HT1080 (cell line): ENCODE data around the gene TMEM119. TPM values are rescaled to one million over a fixed set of nuclear protein-coding genes. Genes with fewer than 3 reads are reported as not detected.
"Not testable (repeated sequence)": the region's sequence is repeated elsewhere in the genome, so short reads cannot be mapped to it uniquely, and the experiment has no call there.

Experiments used
- DNase-seq: peaks from one replicate; pipeline ENCODE4 v3.0.0-alpha.2; 2015; ENCODE audit warnings: low read depth
- total RNA-seq: library from RNA; depleted of rRNA; stranded (reverse); fragments of >200 nt; shearing (Covaris generic); gene quantifications from 2 replicates; pipeline ENCODE4 v1.2.3, GENCODE V29; 2014

Gene TMEM119
- total RNA-seq, 1 experiment from 2014 or later: 0.23 TPM

DNA sequence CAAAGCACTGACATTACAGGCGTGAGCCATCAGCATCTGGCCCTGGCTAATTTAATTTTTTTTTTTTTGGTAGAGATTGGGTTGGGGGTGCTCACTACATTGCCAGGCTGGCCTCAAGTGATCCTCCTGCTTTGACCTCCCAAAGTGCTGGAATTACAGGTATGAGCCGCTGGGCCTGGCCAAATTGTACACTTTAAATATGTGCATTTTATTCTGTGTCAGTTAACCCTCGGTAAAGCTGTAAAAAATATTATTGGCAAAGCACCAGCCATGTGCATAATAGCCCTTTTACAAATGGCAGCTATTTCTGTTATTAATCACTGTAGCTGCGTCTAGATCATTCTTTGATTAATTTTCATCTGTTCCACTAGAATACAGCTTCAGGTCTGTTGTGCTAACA lies 12.0 kb downstream of the TMEM119 start:
- no peak for DNase-seq

DNA sequence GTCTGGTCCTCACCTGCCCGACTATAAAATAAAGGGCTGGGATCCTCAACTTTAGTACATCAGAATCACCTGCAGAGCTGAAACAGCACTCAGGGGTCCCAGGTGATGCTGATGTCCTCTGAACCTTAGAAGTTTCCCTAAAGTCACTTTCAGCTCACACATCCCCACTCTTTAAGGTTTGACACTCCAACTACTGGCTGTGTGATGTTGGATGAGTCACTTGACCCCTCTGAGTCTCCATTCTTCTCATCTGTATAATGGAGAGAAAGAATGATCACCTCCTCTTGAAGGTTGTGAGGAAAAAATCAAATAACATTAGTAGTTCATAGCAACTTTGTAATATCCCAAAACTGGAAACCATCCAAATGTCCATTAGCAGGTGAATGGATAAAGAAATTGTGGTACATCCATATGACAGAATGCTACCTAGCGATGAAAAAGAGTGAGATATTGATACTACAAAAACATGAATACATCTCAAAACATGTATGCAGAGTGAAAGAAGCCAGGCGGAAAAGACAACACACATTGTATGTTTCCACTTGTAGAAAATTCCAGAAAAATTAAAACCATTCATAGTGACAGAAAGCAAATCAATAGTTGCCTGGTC lies 13.3 kb downstream of the TMEM119 start:
- DNase-seq: no peak

DNA sequence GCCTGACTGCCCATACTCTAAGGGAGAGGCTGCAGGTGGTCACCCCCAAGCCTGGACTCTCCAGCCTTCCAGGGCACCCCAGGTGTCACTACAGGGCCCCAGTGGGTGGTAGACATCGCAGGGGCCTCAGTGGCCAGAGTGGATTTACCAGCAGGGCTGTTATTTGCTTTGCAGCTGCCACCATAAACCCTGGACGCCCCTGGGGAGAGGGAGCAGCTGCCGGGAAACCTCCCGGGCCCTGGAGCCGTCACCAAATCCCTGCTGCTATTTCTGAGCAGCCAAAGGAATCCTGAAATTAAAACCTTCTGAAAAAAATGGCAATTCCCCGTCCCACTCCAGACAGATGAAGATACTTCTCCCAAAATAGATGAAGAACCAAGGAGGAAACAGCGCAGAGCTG lies 13.9 kb downstream of the TMEM119 start:
- no peak for DNase-seq

DNA sequence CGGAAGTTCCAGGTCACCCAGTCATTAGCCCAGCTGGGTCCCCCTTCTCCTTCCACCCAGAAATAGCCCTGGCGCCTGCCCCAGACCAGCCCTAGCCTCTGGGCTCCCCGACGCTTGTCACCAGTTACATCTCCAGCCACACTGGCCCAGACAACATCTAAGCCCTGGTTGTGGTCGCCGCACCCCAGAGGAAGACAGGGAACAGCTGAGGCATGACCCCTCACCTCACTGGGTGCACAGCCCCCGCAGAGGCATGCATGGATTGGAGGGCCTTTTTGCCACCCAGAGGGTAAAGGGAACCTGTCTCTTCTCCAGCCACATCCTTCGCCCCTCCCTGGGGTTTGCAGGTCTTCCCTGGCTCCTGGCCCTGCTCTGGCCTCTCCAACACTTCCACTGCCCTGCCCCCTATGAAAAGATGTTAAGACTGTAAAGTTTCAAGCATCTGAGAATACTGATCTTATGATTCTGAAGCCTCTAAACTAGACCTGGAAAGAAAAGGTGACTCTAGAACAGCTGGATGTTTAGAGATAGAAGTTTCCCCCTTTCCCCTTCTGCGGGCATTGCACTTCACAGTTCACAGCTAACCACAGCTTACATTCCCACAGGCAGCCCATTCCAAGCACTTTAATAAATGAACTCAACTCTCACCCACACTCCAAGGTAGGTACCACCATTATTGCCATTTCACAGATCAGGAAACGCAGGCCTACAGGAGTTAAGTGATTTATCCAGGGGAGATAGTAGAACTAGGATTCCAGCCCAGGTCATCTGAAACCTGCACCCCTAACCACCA lies 14.7 kb downstream of the TMEM119 start:
- DNase-seq: no peak

DNA sequence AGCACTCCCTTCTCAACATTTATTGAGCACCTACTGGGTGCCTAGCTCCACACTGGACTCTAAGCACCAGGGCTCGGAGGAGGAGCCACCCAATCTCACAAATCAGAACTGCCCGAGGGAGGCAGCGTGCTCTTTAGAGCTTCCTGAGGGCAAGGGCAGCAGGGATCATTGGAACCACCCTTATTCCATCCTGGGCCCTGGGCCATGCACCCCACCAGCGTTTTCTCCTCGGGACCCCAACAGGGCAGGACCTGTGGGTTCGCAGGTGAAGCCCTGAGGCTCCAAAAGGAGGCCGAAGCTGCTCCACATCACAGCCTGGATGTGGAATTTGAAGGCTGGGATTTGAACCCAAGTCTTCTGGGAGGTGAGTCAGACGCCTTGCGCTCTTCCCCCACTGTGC lies 15.4 kb downstream of the TMEM119 start:
- no peak for DNase-seq

DNA sequence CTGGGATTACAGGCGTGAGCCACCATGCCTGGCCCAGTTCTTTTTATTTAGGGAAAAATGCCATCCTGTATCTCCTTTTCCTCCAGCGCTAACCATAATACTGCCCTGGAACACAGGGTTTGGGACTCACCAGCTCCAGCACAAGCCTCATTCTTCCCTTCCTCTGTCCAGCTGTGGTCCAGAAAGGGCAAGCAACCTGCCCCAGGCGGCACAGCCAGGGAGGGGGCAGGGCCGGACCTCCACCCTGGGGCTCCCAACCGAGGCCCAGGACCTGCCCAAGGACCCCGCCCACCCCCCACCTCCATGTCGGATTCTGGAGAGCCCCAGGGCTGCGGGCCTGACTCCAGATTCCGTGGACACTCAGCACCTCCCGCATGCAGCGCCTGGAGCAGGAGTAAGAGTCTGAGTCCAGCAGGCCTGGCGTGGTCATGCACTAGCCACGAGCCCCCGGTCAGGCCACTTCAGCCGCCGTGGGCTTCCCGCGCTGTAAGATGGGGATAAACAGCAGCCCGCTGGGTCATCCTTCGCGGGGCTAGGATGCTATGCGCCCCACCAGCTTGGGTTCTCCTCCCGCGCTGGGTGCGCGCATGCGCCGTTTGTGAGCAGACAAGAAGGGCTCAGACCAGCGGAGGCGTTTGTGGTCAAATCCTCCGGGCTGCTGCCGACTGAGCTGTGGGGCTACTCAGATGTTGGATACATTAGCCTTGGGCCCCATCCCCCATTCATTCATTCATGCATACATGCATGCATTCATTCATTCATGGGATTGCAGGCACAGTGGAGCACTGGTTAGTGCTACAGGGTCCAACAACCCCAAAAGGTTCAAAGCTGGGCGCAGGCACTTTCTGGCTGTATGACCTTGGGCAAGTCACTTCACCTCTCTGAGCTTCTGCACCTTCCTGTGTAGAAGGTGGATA lies 16.3 kb downstream of the TMEM119 start:
- DNase-seq: no peak

DNA sequence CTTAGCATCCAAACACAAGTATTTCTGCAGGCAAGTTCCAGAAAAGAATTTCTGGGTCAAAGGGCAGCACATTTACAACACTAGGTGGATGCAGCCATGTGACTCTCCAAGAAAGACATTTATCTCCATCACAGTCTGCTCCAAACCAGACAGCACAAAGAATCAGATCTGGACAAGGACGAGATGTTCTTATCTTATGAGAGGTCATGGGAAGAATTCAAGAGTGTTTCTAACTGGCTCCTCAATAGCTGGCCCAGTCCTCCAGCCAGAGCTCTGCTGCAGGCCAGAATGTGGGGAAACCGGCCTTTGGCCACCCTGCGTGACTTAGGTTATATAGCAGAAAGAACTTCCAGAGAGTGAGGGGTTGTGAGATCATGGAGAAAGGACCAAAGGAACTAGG lies 17.4 kb downstream of the TMEM119 start:
- no peak for DNase-seq

DNA sequence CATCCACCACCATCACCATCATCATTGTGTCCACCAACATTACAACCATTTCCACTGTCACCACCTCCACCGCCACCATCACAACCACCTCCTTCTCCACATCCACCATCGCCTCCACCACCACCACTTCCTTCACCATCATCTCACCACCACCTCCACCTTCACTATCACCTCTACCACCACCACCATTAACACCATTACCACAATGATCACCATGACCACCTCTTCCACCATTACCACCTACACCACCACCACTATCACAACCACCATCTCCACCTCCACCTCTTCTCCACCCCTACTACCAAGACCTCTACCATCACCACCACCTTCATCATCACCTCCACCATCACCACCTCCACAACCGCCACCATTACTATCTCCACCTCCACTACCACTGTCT lies 19.1 kb downstream of the TMEM119 start:
- no peak for DNase-seq

DNA sequence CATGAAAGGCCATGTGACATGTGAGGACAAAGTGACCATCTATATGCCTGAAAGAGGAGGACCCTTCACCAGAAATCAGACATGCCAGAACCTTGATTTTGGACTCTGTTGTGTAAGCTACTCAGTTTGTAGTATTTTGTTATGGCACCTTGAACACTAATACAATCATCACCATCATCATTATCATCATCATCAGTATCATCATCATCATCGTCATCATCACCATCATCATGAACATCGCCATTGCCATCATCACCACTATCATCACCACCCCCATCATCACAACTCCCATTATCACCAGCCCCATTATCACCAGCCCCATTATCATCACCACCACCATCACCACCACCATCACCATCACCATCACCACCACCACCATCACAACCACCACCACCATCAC lies 19.6 kb downstream of the TMEM119 start:
- no peak for DNase-seq

DNA sequence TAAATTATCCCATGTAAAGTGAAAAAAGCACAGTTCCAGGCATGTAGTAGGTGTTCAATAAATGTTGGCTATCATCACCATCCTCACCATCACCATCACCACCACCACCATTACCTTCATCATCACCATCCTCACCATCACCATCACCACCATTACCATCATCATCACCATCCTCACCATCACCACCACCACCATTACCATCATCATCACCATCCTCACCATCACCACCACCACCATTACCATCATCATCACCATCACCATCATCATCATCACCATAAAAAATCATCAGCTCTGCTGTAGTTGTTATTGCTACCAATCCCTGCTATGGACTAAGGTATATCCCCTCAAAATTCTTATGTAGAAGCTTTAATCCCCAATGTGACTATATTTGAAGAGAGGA lies 20.4 kb downstream of the TMEM119 start:
- DNase-seq: no peak

DNA sequence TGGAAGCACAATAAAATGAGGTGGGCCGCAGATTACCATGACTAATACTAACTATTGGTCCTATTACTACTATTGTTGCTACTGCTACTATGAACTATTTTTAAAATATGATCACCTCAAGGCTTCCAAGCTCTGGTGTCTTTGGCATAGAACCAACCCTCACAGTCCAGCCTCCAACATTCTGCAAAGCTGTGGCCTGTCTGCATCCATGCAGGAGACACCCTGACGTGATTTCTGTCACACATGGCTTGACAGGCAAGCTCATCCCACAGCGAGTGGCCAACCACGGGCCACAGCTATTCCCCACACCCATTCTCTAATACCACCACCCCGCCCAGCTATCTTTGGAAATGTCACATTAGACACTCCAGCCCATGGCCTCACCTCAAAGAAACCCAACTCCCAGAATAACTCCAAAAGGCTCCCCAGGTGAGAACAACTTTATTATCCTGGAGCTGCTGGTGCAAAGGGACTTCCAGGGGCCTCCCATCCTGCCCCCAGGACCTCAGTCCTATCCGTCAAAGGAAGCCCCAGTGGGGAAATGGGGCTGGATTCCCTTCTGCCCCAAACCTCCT lies 21.1 kb downstream of the TMEM119 start:
- no peak for DNase-seq

DNA sequence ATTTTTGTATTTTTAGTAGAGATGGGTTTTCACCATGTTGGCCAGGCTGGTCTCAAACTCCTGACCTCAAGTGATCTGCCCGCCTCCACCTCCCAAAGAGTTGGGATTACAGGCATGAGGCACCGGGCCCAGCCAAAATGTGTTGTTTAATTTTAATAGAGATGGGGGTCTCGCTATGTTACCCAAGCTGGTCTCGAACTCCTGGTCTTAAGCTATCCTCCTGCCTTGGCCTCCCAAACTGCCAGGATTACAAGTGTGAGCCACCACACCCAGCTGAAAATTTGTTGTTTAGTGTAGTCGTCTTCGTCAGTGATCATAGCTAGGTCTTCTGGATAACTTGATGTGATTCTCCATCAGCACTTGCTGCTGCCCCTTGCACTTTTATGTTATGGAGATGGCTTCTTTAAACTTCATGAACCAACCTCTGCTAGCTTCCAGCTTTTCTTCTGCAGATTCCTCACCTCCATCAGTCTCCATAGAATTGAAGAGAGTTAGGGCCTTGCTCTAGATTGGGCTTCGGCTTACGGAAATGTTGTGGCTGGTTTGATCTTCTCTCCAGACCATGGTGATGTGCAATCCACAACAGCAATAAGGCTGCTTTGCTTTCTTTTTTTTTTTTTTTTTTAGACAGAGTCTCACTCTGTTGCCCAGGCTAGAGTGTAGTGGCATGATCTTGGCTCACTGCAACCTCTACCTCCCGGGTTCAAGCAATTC lies 22.5 kb downstream of the TMEM119 start:
- no peak for DNase-seq

DNA sequence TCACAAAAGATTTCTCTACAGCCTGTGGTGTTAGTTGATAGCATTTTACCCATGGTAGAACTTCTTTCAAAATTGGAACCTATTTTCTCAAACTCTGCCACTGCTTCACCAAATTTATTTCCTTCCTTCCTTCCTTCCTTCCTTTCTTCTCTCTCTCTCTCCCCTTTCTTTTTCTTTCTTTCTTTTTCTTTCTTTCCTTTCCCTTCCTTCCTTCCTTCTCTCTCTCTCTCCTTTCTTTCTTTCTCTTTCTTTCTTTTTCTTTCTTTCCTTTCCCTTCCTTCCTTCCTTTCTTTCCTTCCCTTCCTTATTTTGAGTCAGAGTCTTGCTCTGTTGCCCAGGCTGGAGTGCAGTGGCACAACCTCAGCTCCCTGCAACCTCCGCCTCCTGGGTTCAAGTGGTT lies 23.6 kb downstream of the TMEM119 start:
- not testable (repeated sequence) for DNase-seq

DNA sequence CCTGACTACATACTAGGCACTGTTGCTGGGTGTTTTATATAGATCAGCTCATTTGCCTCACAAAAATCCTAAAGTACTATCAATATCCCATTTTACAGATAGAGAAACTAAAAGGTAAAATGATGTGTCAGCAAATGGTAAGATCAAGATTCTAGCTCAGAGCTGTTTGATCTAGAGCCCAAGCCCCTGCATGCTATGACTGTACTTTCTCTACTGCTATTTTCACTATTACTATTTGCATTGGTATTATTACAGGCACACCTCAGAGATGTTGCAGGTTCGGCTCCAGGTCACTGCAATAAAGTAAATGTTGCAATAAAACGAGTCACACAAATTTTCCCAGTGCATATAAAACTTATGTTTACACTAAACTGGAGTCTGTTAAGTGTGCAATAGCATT lies 24.6 kb downstream of the TMEM119 start:
- no peak for DNase-seq

DNA sequence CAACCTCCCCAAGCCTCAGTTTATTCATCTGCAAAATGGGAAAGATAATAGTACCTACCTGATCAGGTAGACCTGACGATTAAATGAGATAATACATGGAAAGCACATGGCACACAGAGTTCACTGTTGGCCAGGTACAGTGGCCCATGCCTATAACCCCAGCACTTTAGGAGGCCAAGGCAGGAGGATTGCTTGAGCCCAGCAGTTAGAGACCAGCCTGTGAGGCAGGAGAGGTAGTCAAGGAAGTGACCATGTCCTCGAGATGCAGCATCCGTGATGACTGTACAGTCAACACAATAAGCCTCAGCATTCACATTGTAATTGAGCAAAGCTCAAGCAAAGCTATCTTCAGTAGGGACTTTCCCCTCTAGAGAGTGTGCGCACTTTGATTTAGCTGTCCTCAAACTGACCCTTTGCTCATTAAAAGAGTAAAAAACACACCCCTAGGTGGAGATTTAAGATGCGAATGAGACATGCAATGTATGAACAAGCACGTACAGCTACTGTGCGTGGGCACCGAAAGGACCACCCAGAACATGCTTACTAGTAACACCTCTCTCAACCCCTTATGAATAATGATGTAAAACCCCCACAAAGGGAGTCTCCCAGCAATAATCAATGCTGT lies 25.6 kb downstream of the TMEM119 start:
- DNase-seq: no peak

DNA sequence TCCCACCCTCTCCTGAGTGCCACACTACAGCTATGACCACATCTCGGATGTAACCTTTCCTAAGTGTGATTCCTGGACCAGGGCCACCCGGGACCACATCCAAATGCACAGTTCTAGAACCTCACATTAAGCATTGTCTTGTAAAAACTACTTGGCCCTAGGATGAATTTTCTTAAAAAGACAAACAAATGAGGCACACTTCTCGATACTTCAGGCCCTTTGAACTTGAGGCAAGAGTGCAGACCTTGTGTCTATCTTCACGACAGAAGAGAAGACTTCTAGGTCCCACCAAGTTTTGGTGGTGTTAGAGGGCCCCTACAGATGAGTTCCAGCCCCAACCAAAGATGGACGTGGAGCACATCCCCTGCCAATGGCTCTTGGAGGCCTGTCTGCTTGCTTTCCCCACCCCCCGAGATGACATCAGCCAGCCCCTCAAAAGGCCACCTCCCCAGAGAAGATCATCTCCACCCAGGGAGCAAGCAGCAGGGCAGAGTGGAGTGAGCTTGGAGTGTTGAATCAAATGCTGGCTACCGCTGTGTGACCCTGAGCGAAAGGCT lies 26.2 kb downstream of the TMEM119 start:
- no peak for DNase-seq

DNA sequence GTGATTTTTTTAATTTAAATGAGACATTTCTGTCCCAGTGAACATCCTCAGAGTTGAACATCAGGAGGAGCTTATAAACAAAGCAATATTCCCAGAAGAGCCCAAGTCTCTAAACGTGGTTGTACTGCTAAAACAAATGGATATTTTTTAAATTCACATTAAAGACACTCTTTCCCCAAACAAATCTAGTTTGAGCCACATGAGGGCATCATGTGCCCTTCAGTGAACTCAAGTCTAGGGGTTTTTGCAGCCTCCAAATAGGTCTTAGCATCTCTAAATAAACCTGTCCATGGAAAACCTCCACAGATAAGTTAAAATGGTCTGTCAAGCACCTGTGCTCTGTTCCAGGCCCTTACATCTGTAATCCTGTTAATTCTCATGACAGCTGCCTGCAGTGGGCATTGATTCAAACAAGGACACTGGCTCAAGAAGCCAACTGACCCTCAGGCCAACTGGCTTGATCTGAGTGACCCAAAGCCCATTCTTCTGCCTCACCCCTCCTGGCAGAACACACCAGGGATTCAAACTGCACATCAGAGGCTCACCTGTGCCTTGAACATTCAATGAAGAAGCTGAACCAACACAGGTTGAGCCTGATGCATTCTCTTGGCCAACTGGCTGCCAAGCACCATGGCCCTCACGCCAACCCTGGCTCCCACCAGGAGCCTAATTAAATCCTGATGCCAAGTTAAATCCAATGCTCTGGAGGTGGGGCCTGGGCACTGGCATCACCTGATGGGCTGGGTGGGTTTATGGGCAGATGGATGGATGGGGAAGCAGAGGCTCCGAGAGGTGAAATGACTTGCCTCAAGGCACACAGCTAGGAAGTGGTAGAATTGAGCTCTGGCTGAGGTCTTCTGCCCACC lies 26.9 kb downstream of the TMEM119 start:
- DNase-seq: peak; percentile 34

DNA sequence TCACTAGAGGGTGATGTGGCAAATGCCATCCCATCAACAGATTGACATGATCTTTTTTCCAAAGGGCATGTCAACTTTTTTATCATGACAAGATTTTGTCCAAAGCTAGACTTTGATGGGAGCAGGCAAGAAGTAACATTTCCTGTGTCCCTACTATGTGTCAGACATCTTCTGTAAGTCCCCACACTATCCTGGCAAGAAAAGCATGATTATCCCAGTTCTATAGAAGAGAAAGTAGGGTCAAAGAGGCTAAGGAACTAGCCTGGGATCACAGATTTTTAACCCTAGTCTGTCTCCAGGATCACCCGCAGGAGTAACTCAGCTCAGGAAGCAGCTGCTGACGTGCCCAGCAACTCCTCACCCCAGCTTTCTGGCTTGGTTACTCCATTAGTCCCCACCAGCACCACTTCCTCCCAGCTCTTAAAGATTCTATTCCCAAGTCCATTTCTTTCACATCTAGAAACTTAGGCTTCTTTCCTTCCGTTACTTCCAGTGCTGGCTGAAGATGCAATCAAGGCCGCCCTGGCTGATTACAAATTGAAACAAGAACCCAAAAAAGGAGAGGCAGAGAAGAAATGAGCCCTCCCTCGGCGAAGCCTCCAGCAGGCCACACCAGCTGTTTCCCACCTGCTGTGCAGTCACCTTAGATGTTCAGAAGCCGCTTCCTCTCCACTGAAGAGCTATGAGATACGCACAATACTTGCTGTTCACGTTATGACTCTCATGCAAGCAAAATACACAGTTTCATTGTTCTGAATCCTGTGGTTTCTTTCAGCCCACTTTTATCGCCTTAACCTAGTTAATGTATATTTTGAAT lies 29.3 kb downstream of the TMEM119 start:
- no peak for DNase-seq
